KBM-7 (cell line): ENCODE results near the gene NELL1.
"Not testable (repeated sequence)": the region's sequence is repeated elsewhere in the genome, so short reads cannot be mapped to it uniquely, and the experiment has no call there.

Experiments used
- DNase-seq: peaks from one replicate; pipeline ENCODE4 v3.0.0-alpha.2; 2015
- in situ Hi-C: fragments of 300-500 bp; cut with MboI; formaldehyde crosslinking; loops from 2 replicates; pipeline ENCODE4 v1.14.3; 2020; ENCODE audit warnings: low sequenced_read_pairs, low pct_unique_long_range_greater_than_20kb, mixed read lengths

NELL1 gene

DNA sequence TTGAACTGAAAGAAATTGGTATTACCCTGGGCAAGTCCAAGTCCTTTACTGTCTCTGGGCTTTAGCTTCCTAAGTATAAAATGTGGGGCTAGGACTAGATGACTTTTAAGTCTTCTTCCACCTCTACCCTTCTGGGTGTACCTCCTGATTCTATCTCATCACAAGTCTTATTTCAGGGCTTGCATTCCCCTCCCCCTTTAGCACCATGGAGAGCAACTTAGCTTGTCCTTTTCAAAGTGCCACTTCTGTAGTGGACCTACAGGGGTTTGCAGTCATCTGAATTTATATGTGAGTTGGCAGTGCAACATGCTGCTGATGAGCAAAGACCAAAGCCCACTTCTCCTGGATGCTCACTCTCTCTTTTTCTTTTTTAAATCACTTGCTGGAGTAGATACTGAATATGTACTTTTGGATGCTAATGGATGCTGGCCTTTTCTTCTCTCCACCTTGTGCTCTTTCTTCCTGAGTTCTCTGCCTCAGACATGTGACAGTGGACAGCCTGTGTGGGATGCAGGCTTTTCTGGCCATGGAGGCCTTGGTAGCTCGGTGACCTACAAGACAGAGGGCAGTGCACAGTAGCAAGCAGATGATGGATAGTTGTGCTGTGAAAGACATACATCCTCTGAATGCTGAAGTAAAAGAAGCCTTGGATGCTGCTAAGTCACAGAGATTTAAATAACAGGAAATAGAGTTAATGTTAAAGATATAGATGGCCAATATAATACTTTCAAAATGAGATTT lies 185.0 kb downstream of the NELL1 start:
- in situ Hi-C loops, result no loop called here
- DNase-seq, result no peak

DNA sequence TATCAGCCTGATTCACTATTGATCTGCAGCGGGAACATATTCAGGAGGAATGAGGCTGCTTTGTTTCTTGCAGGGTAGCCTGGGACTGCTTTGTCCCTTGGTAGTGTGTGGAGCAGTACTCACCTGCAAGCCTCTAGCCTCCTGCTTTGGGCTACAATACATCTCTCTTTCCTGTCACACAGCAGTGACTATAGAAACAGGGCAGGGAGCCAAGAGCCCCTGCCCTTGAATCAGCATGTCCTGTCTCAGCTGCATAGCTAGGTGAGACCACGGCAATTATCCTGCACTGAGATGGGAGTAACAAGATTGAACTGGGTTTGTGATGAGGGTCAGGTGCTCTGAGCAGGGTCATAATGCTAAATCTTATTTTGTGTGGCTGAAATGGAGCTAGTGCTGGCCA lies 191.9 kb downstream of the NELL1 start:
- no peak for DNase-seq
- in situ Hi-C loops, result no loop called here

DNA sequence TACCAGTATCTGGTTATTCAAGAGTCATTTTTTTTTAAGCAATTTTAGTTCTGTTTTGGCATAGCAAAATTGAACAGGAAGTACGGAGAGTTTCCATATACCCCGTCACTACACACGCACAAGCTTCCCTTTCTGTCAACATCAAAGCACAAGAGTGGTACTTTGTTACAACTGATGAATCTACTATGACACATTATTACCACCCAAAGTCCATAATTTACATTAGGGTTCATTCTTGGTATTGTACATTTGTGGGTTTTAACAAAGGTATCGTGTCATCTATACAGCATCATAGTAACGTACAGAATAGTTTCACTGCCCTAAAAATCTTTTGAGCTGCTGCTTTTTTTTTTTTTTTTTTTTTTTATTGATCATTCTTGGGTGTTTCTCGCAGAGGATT lies 192.9 kb downstream of the NELL1 start:
- in situ Hi-C loops, DNase-seq: not testable (repeated sequence)

DNA sequence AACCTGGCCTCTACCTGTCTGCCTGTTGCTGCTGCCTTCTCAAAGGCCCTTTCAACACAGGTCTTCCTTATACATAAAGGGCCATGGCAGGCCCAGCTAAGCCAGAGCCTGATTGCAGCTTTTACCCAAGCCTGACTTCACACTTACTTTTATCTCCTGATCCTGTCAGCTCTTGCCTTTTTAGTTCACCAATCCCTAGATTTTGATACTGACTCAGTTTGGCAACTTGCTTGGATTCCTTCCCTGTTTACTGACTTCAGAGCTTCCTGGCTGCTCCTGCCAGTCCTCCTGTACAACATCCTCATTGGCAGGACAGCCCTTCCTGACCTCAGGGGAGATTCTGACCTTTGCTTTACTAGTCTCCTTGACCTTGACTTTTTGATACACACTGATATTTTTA lies 195.2 kb downstream of the NELL1 start:
- DNase-seq, result no peak
- in situ Hi-C loops, result no loop called here

DNA sequence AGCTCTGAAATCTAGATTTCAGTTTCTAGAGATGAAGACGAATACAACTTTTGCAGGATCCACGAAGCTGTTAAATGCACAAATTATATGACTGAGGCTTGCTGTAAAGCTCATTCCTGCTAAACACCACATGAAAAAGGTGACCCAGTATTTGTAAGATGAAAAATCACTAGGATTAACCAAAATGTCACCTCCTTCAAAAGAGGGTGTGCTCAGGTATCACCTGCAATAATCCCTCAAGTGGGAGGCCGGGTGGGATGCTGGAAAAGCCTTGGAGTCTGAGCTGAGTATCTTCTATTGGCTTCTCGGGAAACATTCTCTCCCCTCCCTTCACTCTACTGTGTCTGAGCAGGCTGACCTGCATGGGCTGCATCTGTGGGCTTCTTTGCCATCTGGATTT lies 195.8 kb downstream of the NELL1 start:
- DNase-seq, result no peak
- in situ Hi-C loops, result no loop called here

DNA sequence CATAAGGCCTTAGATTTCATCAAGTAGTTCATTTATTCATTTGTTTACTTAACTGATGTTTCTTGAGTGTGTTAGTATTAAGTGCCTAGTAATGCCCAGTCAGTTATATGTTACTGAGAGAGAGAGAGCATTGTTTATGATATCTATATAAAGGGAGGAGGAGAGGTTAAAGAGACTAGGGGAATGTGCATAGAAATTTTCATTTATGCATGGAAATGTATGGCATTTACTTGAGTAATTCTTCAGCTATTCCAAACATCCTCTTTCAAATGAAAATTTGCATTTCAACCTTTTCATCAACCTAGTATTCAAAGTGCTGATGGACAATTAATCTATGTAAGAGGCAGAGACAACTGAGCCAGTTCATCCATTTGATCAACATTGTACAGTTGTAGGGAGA lies 199.7 kb downstream of the NELL1 start:
- in situ Hi-C loops, result no loop called here
- DNase-seq, result no peak

DNA sequence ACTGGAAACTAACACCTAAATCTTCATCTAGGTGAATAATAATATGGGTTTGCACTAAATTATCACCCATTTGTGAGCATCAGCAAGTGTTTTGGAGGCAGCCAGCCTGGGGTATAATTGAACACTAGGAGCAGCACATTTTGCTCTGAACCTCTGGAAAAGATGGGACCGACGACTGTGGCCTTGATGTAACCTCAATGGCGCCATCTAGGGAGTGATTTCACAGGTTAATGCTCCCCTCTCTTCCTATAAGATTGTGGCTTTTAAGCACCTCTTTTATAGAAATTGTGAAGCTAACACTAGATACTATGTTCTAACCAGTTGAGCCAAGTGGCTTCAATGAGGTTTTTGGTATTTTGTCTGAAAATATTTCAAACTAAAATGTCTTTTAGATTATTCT lies 203.7 kb downstream of the NELL1 start:
- in situ Hi-C loops, result no loop called here

DNA sequence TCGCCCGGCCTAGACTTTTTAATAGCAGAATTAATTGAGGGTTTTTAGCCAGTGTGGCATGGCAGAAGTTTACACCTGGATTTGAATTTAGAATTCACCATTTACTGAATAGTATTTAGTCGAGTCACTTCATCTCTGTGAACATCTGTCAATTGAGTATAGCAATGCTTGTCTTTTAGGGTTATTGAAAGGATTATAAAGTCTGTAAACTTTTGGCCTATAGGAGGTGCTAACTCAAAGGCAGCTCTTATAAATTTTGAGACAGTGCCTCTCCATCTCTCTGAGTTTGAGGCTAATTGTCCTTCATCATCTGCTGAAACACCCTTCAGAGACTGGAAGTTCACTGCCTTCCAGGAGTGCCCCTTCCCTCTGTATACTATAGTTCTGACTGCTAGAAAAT lies 205.0 kb downstream of the NELL1 start:
- no peak for DNase-seq
- in situ Hi-C loops, result no loop called here

More for the DNA sequence above, 203.7 kb downstream of the NELL1 start:
- DNase-seq, result peak; percentile 43

DNA sequence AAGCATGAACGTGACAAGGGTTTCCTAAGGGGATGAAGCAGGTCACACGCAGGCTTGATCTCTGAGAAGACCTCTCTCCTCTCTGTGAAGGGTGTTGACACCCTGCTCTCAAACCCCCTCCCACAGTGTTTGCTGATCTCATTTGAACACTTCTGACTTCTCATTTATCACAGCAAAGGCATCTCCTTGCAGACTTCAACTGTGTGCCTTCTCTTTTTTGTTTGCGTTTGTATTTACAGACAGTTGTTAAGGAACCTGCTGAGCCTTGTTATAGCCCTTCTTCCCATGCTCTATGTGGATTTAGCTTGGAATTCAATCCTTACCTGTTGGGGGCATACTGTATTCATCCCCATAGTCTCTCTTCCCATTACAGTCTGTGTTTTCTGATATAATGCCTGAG lies 206.5 kb downstream of the NELL1 start:
- no peak for DNase-seq
- in situ Hi-C loops, result no loop called here

DNA sequence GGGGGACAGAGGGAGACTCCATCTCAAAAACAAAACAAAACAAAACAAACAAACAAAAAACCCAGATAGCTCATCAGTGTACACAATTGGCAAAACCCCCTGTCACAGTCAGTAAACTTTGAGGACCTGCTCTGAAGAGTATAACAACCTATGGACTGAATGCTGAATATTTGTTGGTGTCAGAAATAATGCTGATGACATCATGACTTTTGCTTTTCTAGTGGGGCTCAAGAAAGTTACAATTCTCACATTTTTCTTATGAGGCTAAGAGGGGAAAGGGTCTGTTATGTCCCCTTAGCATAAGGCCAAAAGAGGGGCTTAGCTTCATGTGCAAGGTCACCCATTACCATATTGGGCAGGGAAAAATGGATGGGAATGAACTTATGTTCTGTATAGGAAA lies 207.4 kb downstream of the NELL1 start:
- in situ Hi-C loops, result no loop called here
- DNase-seq, result no peak

DNA sequence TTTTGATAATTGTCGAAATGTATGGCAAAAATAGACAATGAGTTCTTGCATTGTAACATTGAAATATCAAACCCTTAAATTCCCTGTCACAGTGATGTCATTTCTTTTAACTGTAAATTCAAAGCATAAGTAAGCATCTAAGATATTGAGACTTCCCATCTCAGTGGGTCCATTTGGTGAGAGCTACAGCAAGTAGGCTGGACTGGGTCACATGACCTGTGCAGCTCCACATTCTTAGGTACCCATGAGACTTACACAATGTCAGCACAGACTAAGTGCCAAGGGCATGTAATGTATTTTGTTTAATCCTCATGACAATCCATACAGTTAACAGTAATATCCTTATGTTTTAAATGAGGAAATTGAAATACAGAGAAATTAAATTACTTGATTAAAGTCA lies 210.7 kb downstream of the NELL1 start:
- no peak for DNase-seq
- in situ Hi-C loops, result no loop called here

DNA sequence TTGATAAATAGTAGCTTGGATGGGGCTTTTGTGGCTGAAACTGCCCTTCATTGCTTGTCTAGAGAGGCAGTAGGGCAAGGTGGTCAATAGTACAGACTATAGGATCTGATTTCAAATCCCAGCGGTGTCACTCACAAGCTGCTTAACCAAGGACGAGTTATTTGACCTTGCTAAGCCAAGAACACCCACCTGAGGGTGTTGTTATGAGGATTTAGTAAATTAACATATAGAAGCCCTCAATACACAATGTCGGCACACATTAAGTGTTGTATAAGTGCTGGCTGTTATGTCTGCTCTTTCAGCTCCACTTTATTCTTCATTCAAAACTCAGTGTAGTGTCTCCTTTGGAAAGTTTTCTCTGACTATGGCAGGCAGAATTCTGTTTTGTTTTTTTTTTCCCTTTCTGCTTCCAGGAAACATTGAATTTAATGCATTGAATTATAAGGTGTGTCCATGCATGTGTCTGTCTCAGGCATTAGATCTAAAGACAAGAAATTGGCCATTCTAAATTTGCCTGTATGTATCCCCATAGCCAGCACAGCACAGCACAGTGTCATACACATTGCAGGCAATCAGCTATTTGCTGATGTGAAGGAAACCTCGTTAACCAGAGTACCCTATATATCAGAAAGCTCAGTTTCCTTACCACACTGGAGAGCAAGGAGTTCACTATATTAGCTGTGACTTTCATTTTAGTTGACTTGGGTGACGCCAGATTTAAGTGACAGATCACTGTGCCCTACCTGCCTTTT lies 212.1 kb downstream of the NELL1 start:
- no peak for DNase-seq
- in situ Hi-C loops, result no loop called here

DNA sequence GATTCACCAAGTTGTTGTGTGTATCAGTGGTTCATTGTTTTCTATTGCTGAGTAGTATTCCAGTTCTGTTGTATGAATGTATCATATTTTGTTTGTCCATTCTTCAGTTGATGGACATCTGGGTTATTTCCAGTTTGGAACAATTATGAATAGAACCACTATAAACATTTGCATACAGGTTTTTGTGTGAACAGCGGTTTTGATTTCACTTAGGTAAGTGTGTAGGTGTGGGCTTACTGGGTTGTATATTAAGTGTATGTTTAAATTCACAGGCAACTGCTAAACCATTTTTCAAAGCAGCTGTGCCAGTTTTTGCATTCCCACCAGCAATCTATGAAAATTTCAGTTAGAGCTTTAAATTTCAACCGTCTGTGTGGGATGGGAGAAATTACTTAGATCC lies 217.8 kb downstream of the NELL1 start:
- no peak for DNase-seq
- in situ Hi-C loops, result no loop called here

DNA sequence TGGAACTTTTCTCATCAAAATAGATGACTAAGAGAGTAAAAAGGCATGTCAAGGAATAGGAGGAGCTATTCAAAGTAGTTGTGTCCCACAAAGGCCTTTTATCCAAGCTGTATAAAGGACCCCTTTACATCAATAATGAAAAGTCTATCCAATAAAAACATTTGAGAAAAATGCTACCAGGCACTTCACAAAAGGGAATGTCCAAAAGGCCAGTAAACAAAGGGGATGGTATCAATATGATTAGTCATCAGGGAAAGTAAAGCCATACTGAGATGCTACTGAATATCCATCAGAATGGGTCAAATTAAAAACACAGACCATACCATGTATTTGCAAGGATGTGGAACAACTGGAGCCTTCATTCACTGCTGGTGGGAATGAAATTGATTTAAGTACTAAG lies 224.9 kb downstream of the NELL1 start:
- in situ Hi-C loops, result no loop called here
- no peak for DNase-seq

DNA sequence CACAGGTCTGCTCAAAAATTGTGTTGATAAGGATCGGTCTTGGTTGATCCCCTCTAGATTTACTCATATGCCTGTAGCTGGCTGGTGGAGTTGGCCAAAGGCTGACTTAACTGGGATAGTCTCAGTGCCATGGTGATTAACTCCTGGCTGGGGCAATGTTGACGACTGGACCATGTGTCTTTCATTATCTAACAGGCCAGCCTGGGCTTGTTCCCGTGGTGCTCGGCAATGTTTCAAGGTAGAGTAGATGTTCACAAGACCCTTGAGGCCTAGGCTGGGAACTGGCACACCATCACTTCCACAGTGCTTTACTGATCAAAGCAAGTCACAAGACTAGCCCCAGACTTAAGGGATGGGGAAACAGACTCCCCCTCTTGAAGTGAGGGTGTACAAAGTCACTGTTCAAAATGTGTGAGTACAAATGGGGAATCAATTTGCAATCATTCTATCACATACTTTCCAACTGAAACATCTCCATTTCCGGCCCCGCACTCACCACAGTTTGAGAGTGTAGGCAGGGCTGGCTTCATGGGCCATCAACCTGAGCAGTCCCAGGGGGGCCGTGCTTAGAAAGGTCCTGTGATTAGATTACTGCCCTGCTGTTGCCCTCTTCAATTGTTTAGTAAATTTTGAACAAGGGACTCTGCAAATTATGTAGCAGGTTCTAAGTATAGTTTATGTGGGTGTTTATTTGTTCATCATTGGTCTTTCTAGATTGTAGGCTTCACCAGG lies 240.8 kb downstream of the NELL1 start:
- in situ Hi-C loops, result no loop called here
- no peak for DNase-seq

DNA sequence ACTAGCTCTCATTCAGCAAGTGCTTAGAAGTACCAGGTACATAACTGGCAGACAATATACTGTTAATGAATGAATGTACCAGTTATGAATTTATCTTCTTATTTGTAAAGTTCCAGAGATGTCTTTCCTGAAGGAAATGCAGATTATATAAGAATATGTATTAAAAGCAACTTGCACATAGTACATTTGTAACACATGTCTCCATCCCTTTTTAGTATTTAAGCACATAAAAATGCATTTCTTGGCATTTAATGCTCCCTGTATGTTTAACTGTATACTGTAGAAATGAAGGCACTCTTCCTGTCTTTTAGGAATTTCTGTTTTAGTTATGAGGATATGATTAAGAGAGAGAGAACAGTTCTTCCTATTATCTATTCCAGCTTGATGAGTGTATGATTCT lies 241.3 kb downstream of the NELL1 start:
- no peak for DNase-seq

DNA sequence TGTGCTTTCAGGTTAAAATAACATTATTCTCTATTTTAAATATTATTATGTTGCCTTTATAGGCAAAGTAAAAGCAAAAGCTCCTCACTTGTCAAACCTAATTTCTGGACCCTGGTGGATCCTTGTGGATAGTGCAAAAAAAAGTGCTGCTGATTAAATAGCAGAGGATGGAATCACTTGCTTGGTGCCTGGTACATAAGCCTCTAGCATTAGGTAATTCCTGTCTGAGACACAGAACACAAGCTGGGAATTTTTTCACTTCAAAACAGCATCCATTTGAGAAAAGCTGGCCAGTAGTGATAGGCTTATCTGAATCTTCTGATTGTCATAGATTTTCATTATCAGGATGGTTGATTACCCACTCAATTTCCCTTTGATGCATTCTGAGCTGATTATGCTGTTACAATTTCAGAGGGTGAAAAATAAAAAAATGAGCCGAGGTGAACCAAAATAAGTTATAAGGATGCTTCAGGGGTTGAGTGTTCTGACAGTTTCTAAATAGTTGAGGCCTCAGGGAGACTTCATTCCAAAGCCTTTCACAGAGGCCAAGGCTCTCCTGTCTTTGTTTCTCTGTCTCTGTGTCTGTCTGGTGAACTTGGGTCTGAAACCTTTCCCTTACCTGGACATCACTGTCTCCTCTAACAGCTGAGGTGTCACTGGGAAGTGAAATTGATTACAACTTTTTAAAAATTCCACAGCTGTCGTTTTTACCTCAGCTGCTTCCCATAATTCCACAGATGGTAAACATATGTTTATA lies 242.9 kb downstream of the NELL1 start:
- in situ Hi-C loops, result no loop called here
- DNase-seq, result no peak

More for the DNA sequence above, 241.3 kb downstream of the NELL1 start:
- in situ Hi-C loops, result no loop called here

DNA sequence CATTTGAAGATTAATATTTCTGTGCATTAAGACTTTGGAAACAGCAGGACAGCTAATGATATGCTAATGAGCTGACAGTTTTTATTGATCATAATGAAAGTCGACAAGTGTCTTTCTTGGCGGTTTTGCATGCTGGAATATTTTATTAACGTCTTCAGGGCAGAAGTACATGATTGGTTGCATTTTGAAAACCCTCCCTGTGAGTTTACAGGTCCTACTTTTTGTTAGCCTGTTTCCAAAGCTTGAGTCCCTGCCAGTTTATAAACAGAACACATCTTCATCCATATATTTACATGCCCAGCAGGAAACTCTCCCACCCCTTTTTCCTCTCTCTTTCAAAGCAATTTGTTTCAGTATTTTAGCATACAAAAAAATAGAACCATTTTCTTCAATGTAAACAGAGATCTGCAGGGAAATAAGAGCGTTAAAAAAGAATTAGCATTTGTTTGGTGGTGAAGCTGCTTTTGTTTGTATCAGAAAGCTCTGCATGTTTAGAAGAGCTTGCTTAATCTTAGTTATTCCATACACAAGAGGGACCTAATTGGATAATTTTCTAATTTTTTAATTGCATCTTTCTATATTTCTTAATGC lies 243.6 kb downstream of the NELL1 start:
- in situ Hi-C loops, result no loop called here
- DNase-seq, result no peak

DNA sequence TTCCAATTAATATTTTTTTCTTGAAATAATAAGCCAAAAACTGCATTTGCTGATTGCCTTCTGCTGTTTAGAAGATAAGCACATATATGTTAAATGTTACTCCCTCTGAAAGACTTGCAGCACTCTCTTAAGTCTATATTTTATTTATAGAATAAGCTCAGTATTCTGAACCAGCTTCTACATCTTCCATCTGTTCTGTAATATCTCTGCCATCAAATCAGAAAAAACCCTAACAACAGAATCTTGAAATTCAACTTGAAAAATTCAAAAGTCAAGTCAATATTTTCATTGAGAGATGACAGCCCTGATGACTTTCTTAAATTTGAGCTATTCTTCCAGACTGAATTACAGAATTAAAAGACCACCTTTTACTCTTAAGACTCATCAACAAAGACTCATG lies 247.9 kb downstream of the NELL1 start:
- in situ Hi-C loops, result no loop called here
- DNase-seq, result no peak
